Cortex of kidney (tissue), 1 donor: ENCODE results near the gene NUP62.
A peak's percentile ranks its signal among the peaks of the same experiment; 100 is the strongest.
"Not testable (repeated sequence)": the region's sequence is repeated elsewhere in the genome, so short reads cannot be mapped to it uniquely, and the experiment has no call there.

Experiments
- DNase-seq: peaks from one replicate; lab custom pipeline; 2025; lab: John Stamatoyannopoulos, UW

Gene NUP62

DNA sequence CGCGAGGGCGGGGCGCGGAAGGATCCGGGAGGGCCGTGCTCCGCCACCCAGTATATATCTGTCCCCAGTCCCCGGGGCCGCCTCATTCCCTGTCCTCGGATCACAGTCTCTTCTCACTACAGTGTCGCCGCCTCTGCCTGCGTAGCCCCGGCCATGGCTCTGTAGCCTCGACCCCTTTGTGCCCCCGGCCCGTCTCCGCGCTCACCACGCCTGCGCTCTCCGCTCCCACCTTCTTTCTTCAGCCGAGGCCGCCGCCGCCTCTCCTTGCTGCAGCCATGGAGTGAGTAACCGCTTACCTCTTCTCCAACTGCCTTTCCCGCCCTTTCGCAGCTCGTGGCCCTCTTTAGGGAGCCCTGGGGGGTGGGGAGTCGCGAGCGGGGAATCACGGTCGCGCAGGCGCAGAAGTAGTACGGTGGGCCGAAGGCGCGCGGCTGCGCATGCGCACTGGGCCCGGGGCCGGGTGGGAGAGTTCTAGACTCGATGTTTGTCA lies at the start of gene NUP62, which contains the start of gene ATF5:
NUP62 (minus strand) TSS at position 384 of the 490 bp plus-strand sequence. CDS start 19,697 bp downstream, outside the sequence.
ATF5 (plus strand) TSS at position 85 of the 490 bp plus-strand sequence. CDS start 1,646 bp downstream, outside the sequence.
- DNase-seq: peak; percentile 77

DNA sequence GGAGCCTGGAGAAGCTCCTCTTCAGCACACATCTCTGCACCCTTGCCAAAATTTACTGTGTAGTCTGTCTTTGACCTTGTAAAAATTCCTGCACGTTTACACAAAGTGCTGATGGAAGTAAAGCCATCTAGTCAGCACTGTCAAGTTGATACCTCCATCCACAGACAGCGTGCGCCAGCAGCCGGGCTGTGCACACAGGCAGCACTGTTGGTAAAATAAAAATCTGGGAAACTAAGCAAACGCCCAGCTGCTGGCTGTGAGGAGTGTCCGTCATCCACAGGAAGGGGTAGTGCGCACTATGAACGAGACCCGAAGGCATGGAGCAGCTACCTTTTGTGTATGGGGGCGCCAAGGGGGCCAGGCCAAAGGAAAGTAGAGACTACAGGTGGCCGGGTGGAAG lies 49.0 kb upstream of the NUP62 start:
- DNase-seq: no peak

- DNase-seq: no peak
Observed at GRCh38 chr19:49977881-49978280, 48.6 kb upstream of the NUP62 start.

- no peak for DNase-seq
Observed at GRCh38 chr19:49977076-49977475, 47.8 kb upstream of the NUP62 start.

DNA sequence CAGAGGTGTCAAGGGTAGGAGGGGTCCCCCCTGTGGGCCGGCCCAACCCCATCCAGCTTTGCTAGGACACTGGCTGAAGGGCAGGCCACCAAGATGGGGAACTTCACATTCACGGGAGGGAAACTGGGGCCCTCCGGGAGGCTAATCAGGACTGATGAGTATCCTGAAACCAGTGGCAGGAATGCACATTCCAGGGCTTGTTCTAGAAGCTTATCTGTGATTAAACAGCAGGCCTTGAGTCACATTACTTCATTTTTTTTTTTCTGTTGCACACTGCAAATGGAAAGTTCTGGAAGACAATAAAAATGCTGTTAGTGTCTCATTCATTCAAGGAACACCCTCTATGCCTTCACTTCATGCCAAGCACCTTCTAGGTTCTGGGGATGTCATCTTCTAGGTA lies 47.2 kb upstream of the NUP62 start:
- no peak for DNase-seq

GRCh38 chr19:49975051-49975450 lies 45.7 kb upstream of the NUP62 start:
- no peak for DNase-seq

GRCh38 chr19:49973987-49974386 lies 44.7 kb upstream of the NUP62 start:
- DNase-seq: no peak

DNA sequence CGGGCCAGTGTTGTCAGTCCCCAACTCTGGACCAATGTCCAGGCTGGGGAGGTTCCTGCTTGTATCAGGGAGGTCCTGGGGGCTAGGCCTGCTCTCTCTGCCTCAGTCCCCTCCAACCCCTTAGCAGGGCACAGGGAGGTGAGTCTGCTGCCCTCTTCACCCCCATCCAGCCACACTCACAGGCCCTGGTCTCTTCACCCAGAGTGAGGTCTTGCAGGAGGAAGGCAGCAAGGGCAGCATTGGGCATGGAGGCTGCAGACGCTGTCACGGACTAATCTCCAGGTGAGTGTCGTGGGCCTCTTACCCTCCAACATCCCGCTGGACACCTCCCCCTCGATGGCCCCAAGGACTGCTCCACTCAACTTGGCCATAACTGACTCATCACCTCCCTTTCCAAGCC lies 43.5 kb upstream of the NUP62 start:
- no peak for DNase-seq

DNA sequence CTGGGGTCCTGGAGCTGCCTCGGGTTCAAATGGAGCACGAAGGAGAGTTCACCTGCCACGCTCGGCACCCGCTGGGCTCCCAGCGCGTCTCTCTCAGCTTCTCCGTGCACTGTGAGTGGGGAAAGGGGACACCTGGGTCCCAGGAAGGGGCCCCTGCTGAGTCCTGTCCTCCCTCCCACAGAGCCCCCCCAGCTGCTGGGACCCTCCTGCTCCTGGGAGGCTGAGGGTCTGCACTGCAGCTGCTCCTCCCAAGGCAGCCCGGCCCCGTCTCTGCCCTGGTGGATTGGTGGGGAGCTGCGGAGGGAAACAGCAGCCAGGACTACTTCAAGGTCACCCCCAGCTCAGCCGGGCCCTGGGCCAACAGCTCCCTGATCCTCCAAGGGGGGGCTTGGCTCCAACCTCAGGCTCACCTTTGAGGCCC lies 42.7 kb upstream of the NUP62 start:
- DNase-seq: no peak

DNA sequence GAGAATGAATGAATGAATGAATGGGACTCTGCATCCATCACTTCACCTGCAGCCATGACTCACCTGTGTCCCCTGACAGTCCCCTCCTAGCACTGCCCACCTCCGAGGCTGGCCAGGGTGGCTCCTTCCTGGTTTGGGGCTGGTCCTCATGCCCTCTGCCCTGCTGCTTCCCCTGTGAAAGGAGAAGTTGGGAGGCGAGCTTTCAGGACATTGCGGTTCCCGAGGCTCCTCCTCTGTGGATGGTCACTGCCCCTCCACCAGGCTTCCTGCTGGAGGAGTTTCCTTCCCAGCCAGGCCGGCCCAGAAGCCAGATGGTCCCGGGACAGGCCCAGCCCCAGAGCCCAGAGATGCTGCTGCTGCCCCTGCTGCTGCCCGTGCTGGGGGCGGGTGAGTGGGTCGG lies 40.1 kb upstream of the NUP62 start:
- not testable (repeated sequence) for DNase-seq

DNA sequence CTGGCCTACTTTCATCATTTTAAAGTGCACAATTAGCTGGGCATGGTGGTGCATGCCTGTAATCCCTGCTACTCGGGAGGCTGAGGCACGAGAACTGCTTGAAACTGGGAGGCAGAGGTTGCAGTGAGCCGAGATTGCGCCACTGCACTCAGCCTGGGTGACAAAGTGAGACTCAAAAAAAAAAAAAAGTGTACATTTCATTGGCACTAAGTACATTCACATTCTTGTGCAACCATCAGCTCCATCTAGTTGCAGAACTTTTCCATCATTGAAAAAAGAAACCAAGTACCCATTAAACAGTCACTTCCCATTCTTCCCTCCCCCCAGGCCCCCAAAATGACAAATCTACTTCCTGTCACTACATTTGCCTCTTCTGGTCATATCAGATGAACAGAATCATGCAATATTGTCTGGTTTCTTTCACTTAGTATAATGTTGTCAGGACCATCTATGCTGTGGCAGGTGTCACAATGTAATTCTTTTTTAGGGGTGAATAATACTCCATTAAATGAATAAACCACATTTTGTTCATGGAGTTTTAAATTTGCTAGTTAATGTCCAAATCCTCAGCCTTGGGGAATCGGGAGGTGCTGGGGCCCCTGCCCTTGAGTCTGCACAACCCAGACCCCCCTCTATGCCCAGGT lies 39.1 kb upstream of the NUP62 start:
- no peak for DNase-seq

DNA sequence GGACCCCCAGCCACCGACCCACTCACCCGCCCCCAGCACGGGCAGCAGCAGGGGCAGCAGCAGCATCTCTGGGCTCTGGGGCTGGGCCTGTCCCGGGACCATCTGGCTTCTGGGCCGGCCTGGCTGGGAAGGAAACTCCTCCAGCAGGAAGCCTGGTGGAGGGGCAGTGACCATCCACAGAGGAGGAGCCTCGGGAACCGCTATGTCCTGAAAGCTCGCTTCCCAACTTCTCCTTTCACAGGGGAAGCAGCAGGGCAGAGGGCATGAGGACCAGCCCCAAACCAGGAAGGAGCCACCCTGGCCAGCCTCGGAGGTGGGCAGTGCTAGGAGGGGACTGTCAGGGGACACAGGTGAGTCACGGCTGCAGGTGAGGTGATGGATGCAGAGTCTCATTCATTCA lies 31.7 kb upstream of the NUP62 start, which contains the start of gene SIGLEC11:
SIGLEC11 (minus strand) TSS at position 193 of the 400 bp plus-strand sequence; CDS start at position 102, 91 bp downstream.
- not testable (repeated sequence) for DNase-seq

GRCh38 chr19:49959892-49960291 lies 30.6 kb upstream of the NUP62 start:
- DNase-seq: not testable (repeated sequence)

DNA sequence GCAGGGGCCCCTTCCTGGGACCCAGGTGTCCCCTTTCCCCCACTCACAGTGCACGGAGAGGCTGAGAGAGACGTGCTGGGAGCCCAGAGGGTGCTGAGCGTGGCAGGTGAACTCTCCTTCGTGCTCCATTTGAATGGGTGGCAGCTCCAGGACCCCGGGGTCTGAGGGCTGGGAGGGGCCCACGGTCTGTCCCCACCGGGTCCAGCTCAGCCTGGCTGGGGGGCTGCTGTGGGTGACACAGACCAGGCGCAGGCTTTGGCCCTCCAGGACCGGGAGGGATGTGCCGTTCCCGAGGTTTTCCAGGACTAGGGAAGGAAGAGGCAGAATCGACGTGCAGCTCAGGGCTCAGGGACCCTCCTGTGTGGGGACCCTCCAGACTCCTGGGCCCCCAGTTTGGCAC lies 29.3 kb upstream of the NUP62 start:
- not testable (repeated sequence) for DNase-seq

- DNase-seq: not testable (repeated sequence)
Observed at GRCh38 chr19:49958144-49958543, 28.8 kb upstream of the NUP62 start.

DNA sequence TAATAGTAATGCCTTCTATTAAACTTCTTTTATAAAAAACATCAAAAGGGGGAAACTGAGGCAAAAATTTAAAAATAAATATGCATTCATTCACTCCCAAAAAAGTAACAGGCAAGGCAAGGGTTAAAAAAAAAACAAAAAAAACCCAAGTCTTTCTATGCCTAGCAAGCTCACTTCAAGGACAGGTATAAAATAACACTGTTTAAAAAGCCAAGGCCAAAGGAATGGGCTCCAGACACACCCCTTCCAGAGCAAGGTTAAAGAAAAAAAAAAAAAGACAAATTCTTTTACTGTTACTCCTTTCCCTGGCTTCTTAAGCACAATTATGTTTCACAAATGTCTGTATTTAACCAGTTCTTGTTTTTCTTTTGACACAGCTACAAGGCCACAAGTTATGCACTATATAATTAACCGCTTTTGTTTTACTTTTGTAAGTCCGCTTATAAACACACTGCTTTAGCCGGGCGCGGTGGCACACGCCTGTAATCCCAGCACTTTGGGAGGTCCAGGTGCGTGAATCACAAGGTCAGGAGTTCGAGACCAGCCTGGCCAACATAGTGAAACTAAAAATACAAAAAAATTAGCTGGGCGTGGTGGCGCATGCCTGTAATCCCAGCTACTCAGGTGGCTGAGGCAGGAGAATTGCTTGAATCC lies 28.1 kb upstream of the NUP62 start:
- DNase-seq: no peak

DNA sequence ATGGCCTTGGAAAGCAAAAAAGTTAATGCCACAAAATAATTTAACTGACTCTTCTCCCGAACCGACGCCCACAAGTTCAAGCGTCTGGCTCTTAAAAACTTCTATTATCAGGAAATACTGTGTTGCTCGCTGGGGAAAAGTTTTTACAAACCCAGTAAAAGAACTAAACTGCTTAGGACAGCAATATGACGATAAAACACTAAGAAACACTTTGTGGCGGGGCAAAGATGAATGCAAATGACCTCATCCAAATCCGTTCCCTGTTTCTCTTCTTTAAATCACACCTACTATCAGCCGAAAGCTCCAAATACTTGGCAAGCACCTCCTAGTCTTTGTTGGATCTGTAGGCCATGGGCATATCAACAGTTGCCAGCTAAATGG lies 26.8 kb upstream of the NUP62 start:
- no peak for DNase-seq

DNA sequence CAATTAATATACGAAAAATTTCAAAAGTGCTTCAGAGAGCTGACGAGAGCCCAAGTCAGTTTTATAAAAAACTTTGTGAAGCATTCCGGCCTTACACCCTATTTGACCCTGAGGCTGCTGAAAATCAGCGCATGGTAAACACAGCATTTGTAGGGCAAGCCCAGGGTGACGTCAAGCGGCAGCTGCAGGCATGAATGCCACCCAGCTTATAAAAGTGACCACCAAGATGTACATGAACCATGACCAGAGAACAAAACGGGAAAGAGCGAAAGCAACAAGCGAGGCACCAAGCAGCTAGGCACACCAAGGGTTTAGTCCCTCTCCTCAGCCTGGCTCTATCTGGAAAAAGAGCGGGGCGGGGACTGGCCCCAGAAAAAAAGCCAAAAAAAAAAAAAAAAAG lies 25.6 kb upstream of the NUP62 start:
- DNase-seq: no peak

DNA sequence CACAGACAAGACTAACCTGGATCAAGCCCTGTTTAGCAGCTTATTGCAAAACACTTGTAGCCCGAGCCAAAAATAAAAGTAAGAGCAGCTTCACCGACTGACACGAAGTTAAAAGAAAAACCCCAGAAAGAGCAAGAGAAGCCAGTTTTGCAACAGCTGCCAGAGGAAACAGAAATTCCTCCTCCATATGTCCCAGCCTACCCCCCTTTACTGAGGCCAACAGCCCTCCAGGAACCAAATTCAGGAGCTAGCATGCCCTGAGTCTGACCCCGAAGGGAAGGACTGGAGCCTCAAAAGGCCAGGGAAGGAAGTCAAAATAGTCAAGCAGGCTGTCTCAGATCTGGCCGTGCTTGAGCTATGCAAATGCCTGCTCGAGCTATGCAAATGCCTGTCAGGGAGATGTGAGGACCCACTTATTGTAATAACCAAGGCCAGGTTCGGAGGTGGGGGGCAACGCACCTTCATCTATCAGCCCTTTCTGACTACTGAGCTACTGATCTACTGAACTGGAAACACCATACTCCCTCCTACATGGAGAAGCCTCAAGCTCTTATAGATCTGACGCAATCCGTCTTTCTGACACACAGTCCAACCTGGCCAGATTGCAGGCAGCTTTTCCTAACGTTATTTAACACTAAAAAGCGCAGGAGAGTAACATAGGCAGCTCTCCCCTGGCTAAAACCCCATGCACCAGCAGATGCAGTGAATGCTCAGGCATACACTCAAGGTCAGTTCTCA lies 25.0 kb upstream of the NUP62 start:
- no peak for DNase-seq

DNA sequence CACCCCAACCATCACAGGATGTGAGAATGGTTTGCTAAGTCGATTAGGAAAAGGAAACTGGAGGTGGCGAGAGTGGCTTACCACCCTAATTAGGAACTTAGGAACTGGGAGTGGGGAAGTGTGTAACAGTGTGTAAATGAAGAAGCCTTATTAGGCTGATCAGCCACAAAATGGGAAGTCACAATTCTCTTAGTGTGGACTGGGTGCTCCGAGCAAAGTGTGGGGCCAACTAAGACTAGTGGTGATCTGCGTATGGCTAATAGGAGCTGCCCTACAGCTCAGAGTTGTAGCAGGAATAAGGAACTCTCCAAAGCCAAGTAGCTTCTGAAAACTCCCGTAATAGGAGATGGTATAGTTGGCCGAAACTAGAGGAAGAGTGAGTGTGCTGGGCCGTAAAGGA lies 24.1 kb upstream of the NUP62 start:
- DNase-seq: no peak

- DNase-seq: no peak
Observed at GRCh38 chr19:49952906-49953305, 23.6 kb upstream of the NUP62 start.

DNA sequence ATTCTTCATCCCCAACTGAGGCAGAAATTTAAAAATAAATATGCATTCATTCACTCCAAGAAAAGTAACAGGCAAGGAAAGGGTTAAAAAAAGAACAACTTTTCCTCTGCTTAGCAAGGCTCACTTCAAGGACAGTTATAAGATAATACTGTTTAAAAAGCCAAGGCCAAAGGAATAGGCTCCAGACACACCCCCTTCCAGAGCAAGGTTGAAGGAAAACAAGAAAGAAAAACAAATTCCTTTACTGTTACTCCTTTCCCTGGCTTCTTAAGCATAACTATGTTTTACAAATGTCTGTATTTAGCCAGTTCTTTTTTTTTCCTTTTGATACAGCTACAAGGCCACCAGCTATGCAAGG lies 23.2 kb upstream of the NUP62 start:
- no peak for DNase-seq
